SK-N-SH (cell line): ENCODE results near the gene RPS8. TPM values are rescaled to one million over a fixed set of nuclear protein-coding genes. Genes with fewer than 3 reads are reported as not detected.

ENCODE experiments used
- CTCF ChIA-PET: fragments of 300-600, 350-600 bp; formaldehyde crosslinking; extraction: SDS; loops from one replicate; lab custom pipeline; 2021; lab: Yijun Ruan, JAX
- POLR2A ChIA-PET: fragments of 350-600 bp; sonication (Branson Sonifier 250); formaldehyde crosslinking; extraction: SDS; loops from one replicate; lab custom pipeline; 2020; ENCODE audit warnings: antibody characterized with exemption, inconsistent platforms; lab: Yijun Ruan, JAX
- DNase-seq: peaks from one replicate; pipeline ENCODE4 v3.0.0; 2012
- H2AFZ ChIP-seq: fragments of 200-600 bp; sonication (generic); 2 replicates; pipeline ENCODE4 v1.8.1; 2016; ENCODE audit warnings: antibody characterized with exemption, mild to moderate bottlenecking, low read depth
- H3F3A ChIP-seq: fragments of 200-600 bp; sonication (generic); replicated peaks from 2 replicates; pipeline ENCODE3; 2016; ENCODE audit warnings: antibody characterized with exemption, mild to moderate bottlenecking; ENCODE audit not compliant: insufficient read depth
- H3K27ac ChIP-seq, 2 experiments: fragments of 200-500 bp in 1 of 2; fragments of 200-600 bp in 1 of 2; sonication (Bioruptor generic) in 1 of 2; sonication (generic), shearing (Covaris generic) in 1 of 2; 2 replicates each; pipeline versions ENCODE4 v1.5.1 to v1.6.1; 2014 to 2016; ENCODE audit warnings: low read depth in 2 of 2, inconsistent platforms in 1 of 2, low read length in 1 of 2, mild to moderate bottlenecking in 1 of 2, mixed read lengths in 1 of 2
- H3K27me3 ChIP-seq: fragments of 200-600 bp; sonication (generic), shearing (Covaris generic); 2 replicates; pipeline ENCODE4 v1.6.1; 2016; ENCODE audit warnings: mixed run types; ENCODE audit not compliant: insufficient read depth
- H3K36me3 ChIP-seq, 2 experiments: fragments of 200-500 bp in 1 of 2; fragments of 200-600 bp in 1 of 2; sonication (Bioruptor generic) in 1 of 2; sonication (generic) in 1 of 2; replicated peaks in 1 of 2; 2 replicates each; pipeline versions ENCODE3 to v1.5.1; 2014 to 2016; ENCODE audit warnings: low read length in 1 of 2, mild to moderate bottlenecking in 1 of 2; ENCODE audit not compliant: insufficient read depth in 2 of 2, control insufficient read depth in 1 of 2
- H3K4me1 ChIP-seq, 2 experiments: fragments of 200-500 bp in 1 of 2; fragments of 200-600 bp in 1 of 2; sonication (Bioruptor generic) in 1 of 2; sonication (generic), shearing (Covaris generic) in 1 of 2; 2 replicates each; pipeline versions ENCODE4 v1.5.1 to v1.6.1; 2014 to 2016; ENCODE audit warnings: low read depth in 1 of 2, low read length in 1 of 2, mixed run types in 1 of 2; ENCODE audit not compliant: insufficient read depth in 2 of 2, control insufficient read depth in 1 of 2
- H3K4me2 ChIP-seq: fragments of 200-600 bp; sonication (generic), shearing (Covaris generic); 2 replicates; pipeline ENCODE4 v1.6.1; 2017; ENCODE audit warnings: mixed run types
- H3K4me3 ChIP-seq, 2 experiments: fragments of 200-500 bp in 1 of 2; fragments of 200-600 bp in 1 of 2; sonication (Bioruptor generic) in 1 of 2; sonication (generic), shearing (Covaris generic) in 1 of 2; 2 replicates each; pipeline versions ENCODE4 v1.5.1 to v1.8.1; 2014 to 2016; ENCODE audit warnings: low read depth in 2 of 2, inconsistent platforms in 1 of 2, low read length in 1 of 2, mild to moderate bottlenecking in 1 of 2, mixed read lengths in 1 of 2, moderate library complexity in 1 of 2
- H3K79me2 ChIP-seq: fragments of 200-600 bp; sonication (generic); 2 replicates; pipeline ENCODE4 v1.8.1; 2017; ENCODE audit warnings: mild to moderate bottlenecking; ENCODE audit not compliant: insufficient read depth
- H3K9ac ChIP-seq: fragments of 200-600 bp; sonication (generic); 2 replicates; pipeline ENCODE4 v1.6.1; 2017; ENCODE audit warnings: mixed run types
- H3K9me2 ChIP-seq: fragments of 200-600 bp; sonication (generic); 2 replicates; pipeline ENCODE4 v1.6.1; 2017; ENCODE audit warnings: mixed run types
- H3K9me3 ChIP-seq: fragments of 200-600 bp; sonication (generic); 2 replicates; pipeline ENCODE4 v1.6.1; 2017; ENCODE audit warnings: mixed run types, mild to moderate bottlenecking, moderate library complexity
- H4K20me1 ChIP-seq: fragments of 200-600 bp; sonication (generic); 2 replicates; pipeline ENCODE4 v1.6.1; 2017; ENCODE audit warnings: mild to moderate bottlenecking, mixed run types; ENCODE audit not compliant: insufficient read depth
- CHD2 ChIP-seq: fragments of 150-350 bp; IDR thresholded peaks from 2 replicates; pipeline ENCODE4 v1.6.1; 2018; ENCODE audit warnings: low read length; ENCODE audit not compliant: partially characterized antibody
- ELF1 ChIP-seq: IDR thresholded peaks from 2 replicates; pipeline ENCODE4 v1.4.0; 2012
- GABPA ChIP-seq: IDR thresholded peaks from 2 replicates; pipeline ENCODE4 v1.4.0; 2012; ENCODE audit warnings: low read depth, mild to moderate bottlenecking
- MXI1 ChIP-seq: IDR thresholded peaks from 2 replicates; pipeline ENCODE4 v1.6.1; 2012; ENCODE audit warnings: mild to moderate bottlenecking, low read depth, low read length, improper control_type of control experiment
- SMC3 ChIP-seq: IDR thresholded peaks from 2 replicates; pipeline ENCODE4 v1.6.1; 2012; ENCODE audit warnings: low read depth, low read length, improper control_type of control experiment
- USF1 ChIP-seq: IDR thresholded peaks from 2 replicates; pipeline ENCODE4 v1.4.0; 2012; ENCODE audit warnings: low read depth, borderline replicate concordance
- WGBS: methylation state at CpG from one replicate; pipeline ENCODE4 v1.1.6; 2017; ENCODE audit warnings: low lambda C conversion rate; 5-methylcytosine and 5-hydroxymethylcytosine counted together
- polyA plus RNA-seq, 3 experiments: library from polyadenylated mRNA; depleted of rRNA; stranded (reverse); fragments of >200 nt; gene quantifications; 2 replicates each; pipeline ENCODE4 v1.2.3, GENCODE V29; 2012

Gene RPS8
- polyA plus RNA-seq, 1 of the 3 experiments (the other 2 are of a cell fraction): 3,303 TPM

GRCh38 chr1:44808063-44808937 lies 33.0 kb downstream of the RPS8 start, which contains the start of gene BTBD19:
TSS of gene BTBD19 (plus strand) at chr1:44808523. CDS start at chr1:44808821, 298 bp downstream.
- H3K36me3 ChIP-seq: peaks cover 30 to 40% of the 10 kb centered on the region in 2 experiments
- peaks cover 3% of the 10 kb centered on the region; the same call in 1 of the 2 replicates for H4K20me1 ChIP-seq
- TF ChIP-seq SMC3: 0 out of 2 replicates have a peak, but pooled peaks have one; percentile 8
- no peak for TF ChIP-seq ELF1
- 0 out of 2 replicates have a peak, but pooled peaks have one; percentile 38 for TF ChIP-seq MXI1
- H3K9ac ChIP-seq: peak within 1 kb of the TSS; percentile 94
- H3K79me2 ChIP-seq: peaks cover 67% of the 10 kb centered on the region
- 25% methylated on average over 19 of the region's 23 CpGs for WGBS
- H3K9me3 ChIP-seq: no peaks in the 10 kb centered on the region
- ChIA-PET CTCF (interaction anchor here (0.6 to 2.4 kb wide), 8 partner anchors 8 to 202 kb away, joined by 3 to 11 read pairs (median 4); partner anchors contain the start of genes HECTD3, PLK3 and RPS8), POLR2A (interaction anchor here (0.9 to 3.2 kb wide), 6 partner anchors 9 to 178 kb away, joined by 3 to 29 read pairs (median 11); partner anchors contain the start of genes EIF2B3, PLK3 and RPS8)
- H3K4me3 ChIP-seq: peak within 1 kb of the TSS; percentile 43 to 54
- peak; percentile 93 for DNase-seq
- no peaks in the 10 kb centered on the region for H3K9me2 ChIP-seq
- peak within 1 kb of the TSS; percentile 94 to 100 for H3K27ac ChIP-seq
- no peak within 1 kb of the TSS for H2AFZ ChIP-seq
- peak within 1 kb of the TSS; percentile 76 for H3K4me2 ChIP-seq
- peaks cover 68% of the 10 kb centered on the region for H3F3A ChIP-seq
- no peaks in the 10 kb centered on the region for H3K27me3 ChIP-seq
- peaks cover 54 to 82% of the 10 kb centered on the region in 2 experiments; a peak in 3 of 4 replicates for H3K4me1 ChIP-seq

- peaks cover 67% of the 10 kb centered on the region for H3F3A ChIP-seq
- WGBS: 55% methylated on average over 6 of the region's 6 CpGs
- peaks cover 20 to 34% of the 10 kb centered on the region in 2 experiments for H3K36me3 ChIP-seq
- H3K4me3 ChIP-seq: peak overlapping the region; percentile 43 to 54
- ChIA-PET POLR2A (interaction anchor here (1.0 to 3.2 kb wide), 6 partner anchors 9 to 177 kb away, joined by 3 to 29 read pairs (median 11); partner anchors contain the start of genes EIF2B3, PLK3 and RPS8), CTCF (interaction anchor here (0.6 to 2.4 kb wide), 7 partner anchors 9 to 202 kb away, joined by 3 to 11 read pairs (median 4); partner anchors contain the start of genes HECTD3, PLK3 and RPS8)
- no peak overlapping the region for H2AFZ ChIP-seq
- H3K27me3 ChIP-seq: no peaks in the 10 kb centered on the region
- H4K20me1 ChIP-seq: no peaks in the 10 kb centered on the region
- TF ChIP-seq CHD2 (no peak), GABPA (peak; percentile 13; the same call in 1 of the 2 replicates), USF1 (no peak)
- H3K9me3 ChIP-seq: no peaks in the 10 kb centered on the region
- H3K4me2 ChIP-seq: peak overlapping the region; percentile 76
- peaks cover 58% of the 10 kb centered on the region for H3K79me2 ChIP-seq
- H3K27ac ChIP-seq: peak overlapping the region; percentile 94 to 100
- H3K9ac ChIP-seq: peak overlapping the region; percentile 94
- H3K9me2 ChIP-seq: no peaks in the 10 kb centered on the region
- DNase-seq: no peak
- H3K4me1 ChIP-seq: peaks cover 56 to 85% of the 10 kb centered on the region in 2 experiments; a peak in 3 of 4 replicates
Measured at GRCh38 chr1:44808938-44809917, 33.9 kb downstream of the RPS8 start.
